WI38 (cell line): ENCODE measurements around the gene BTBD9.

ENCODE experiments used
- H3K4me3 ChIP-seq: 2 replicates; pipeline ENCODE4 v1.5.1; 2011; ENCODE audit warnings: low read depth, mild to moderate bottlenecking, control low read depth, low read length
- CTCF ChIP-seq: IDR thresholded peaks from 2 replicates; pipeline ENCODE4 v1.5.1; 2012; ENCODE audit warnings: low read depth, mild to moderate bottlenecking, control low read depth, low read length

Gene BTBD9

GRCh38 chr6:38571721-38572120, 68.0 kb downstream of the BTBD9 start:
- no peak overlapping the region for H3K4me3 ChIP-seq
- TF ChIP-seq CTCF: no peak

GRCh38 chr6:38570750-38571149, 69.0 kb downstream of the BTBD9 start:
- TF ChIP-seq CTCF: no peak

GRCh38 chr6:38567436-38567835, 72.3 kb downstream of the BTBD9 start:
- no peak overlapping the region for H3K4me3 ChIP-seq
- no peak for TF ChIP-seq CTCF

More at GRCh38 chr6:38570750-38571149, 69.0 kb downstream of the BTBD9 start:
- H3K4me3 ChIP-seq: no peak overlapping the region

- no peak for TF ChIP-seq CTCF
- H3K4me3 ChIP-seq: no peak overlapping the region
Observed at GRCh38 chr6:38566295-38567030, 73.3 kb downstream of the BTBD9 start.

GRCh38 chr6:38564301-38564700, 75.4 kb downstream of the BTBD9 start:
- H3K4me3 ChIP-seq: no peak overlapping the region
- TF ChIP-seq CTCF: no peak

GRCh38 chr6:38555606-38556005, 84.1 kb downstream of the BTBD9 start:
- H3K4me3 ChIP-seq: no peak overlapping the region
- TF ChIP-seq CTCF: no peak

- no peak overlapping the region for H3K4me3 ChIP-seq
Observed at GRCh38 chr6:38554700-38555413, 84.9 kb downstream of the BTBD9 start.

More at GRCh38 chr6:38554700-38555413, 84.9 kb downstream of the BTBD9 start:
- no peak for TF ChIP-seq CTCF
